ENCODE data around the gene SELENOO. TPM values are rescaled to one million over a fixed set of nuclear protein-coding genes. Genes with fewer than 3 reads are reported as not detected.
A peak's percentile ranks its signal among the peaks of the same experiment; 100 is the strongest.

SELENOO gene
- total and polyA plus RNA-seq, 2 donors from 2014 or later: 19.7 to 42.8 TPM

DNA sequence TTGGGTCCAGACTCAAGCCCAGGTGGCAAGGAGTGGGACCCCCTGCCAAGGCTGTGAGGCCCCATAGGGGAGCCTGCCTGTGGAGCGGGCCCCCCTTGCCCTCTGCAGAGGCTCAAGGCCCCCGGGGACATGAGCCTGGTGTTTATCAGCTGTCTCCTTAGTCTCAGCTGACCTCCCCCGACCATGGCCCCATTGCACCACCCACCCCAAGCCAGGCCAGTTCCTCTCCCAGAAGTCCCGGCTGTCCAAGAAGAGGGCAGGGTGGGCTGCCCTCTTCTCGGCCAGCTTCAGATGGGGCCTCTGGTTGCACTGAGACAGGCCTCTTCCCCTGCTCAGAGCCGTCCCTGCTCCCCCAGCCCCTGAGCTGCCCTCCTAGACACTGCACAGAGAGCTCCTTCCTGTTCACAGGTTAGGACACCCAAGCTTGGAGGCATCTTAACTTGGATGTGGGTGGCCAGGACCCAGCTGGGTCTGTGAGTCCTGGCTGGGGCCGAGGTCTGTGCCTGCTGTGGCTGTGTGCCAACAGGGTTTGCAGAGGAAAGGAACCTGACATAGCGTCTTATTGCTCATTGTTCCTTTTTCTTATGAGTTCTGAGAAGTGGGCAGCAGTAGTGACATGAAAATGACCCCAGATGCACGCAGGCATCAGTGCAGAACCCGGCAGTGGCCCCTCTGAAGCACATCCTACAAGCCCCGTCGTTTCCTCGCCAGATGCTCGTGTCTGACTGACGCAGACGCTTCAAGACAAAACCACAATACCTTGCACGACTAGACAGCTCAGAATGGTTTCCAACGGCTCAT is 9.7 kb upstream of the SELENOO start:
- peak overlapping the region in 1 of 3 donors; percentile 58 for H3K9ac ChIP-seq (ENCODE audit: low read length in 3 of 3)

DNA sequence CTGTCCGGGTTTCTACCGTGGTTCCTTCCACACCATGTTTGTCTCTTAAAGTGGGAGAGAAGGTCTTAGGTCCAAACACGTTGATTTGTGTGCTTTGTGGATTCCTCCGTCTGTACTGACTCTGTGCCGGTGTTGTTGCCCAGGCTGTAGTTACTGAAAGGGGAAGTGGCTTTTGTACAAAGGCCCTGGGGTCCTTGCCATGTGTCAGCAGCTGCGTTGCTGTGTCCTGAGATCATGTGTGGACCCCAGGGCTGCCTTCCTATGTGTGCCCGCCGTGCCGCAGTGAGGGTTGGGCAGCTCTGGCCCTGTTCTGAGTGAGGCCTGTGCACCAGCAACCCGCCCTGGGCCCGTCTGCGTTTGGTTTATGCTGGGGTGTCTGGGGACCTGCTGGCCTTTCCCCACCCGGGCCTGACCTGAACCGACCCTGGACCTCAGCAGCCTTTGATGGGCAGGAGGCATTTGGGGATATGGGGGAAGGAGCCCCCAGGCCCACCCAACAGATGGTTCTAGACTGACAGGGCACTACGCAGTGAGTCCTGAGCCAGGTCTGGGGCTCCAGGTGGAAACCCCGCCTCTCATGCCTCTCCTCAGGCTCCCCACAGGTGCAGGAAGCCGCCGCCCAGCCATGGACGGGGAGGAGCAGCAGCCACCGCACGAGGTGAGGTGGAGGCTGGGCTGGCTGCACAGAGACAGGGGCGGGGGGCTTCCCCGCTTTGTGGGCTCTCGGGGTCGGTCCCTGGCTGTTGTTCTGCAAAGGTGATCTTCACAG is 8.2 kb upstream of the SELENOO start:
- H3K27ac ChIP-seq (ENCODE audit: low read depth in 2 of 2, low read length in 2 of 2): no peak overlapping the region
- H3K27me3 ChIP-seq (ENCODE audit: control insufficient read depth, insufficient read depth, low read length): no peaks in the 10 kb centered on the region
- H3K9me3 ChIP-seq (ENCODE audit: control insufficient read depth in 2 of 3, insufficient read depth in 1 of 3, low read length in 3 of 3): no peaks in the 10 kb centered on the region
- no peak overlapping the region for H3K4me3 ChIP-seq (ENCODE audit: low read length in 3 of 3)
- DNase-seq (peak in 2 of 5 donors; percentile 43 to 77), FAIRE-seq (no peak)
- peaks cover 0 to 3% (median 3%) of the 10 kb centered on the region in 3 donors for H3K36me3 ChIP-seq (ENCODE audit: control insufficient read depth in 2 of 3, insufficient read depth in 3 of 3, low read length in 3 of 3)
- peaks cover 0 to 18% (median 4%) of the 10 kb centered on the region in 3 donors for H3K4me1 ChIP-seq (ENCODE audit: control insufficient read depth in 2 of 3, insufficient read depth in 2 of 3, low read depth in 1 of 3, low read length in 3 of 3)
- TF ChIP-seq, protein P1, sequence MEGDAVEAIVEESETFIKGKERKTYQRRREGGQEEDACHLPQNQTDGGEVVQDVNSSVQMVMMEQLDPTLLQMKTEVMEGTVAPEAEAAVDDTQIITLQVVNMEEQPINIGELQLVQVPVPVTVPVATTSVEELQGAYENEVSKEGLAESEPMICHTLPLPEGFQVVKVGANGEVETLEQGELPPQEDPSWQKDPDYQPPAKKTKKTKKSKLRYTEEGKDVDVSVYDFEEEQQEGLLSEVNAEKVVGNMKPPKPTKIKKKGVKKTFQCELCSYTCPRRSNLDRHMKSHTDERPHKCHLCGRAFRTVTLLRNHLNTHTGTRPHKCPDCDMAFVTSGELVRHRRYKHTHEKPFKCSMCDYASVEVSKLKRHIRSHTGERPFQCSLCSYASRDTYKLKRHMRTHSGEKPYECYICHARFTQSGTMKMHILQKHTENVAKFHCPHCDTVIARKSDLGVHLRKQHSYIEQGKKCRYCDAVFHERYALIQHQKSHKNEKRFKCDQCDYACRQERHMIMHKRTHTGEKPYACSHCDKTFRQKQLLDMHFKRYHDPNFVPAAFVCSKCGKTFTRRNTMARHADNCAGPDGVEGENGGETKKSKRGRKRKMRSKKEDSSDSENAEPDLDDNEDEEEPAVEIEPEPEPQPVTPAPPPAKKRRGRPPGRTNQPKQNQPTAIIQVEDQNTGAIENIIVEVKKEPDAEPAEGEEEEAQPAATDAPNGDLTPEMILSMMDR (IDR thresholded peaks at IDR 0.05; ENCODE audit: borderline replicate concordance, extremely low read depth, insufficient read depth): no peak
- H3K9ac ChIP-seq (ENCODE audit: low read length in 3 of 3): no peak overlapping the region
- intact Hi-C loops (cut with DNase I): no loop called here

More for the DNA sequence above, 9.7 kb upstream of the SELENOO start:
- Histone ChIP-seq H3K4me1 (ENCODE audit: control insufficient read depth in 2 of 3, insufficient read depth in 2 of 3, low read depth in 1 of 3, low read length in 3 of 3) (peaks cover 0 to 25% (median 4%) of the 10 kb centered on the region in 3 donors), H3K27me3 (ENCODE audit: control insufficient read depth, insufficient read depth, low read length) (no peaks in the 10 kb centered on the region), H3K27ac (ENCODE audit: low read depth in 2 of 2, low read length in 2 of 2) (peak overlapping the region; percentile 63 to 78), H3K36me3 (ENCODE audit: control insufficient read depth in 2 of 3, insufficient read depth in 3 of 3, low read length in 3 of 3) (peaks cover 0 to 3% (median 3%) of the 10 kb centered on the region in 3 donors), H3K4me3 (ENCODE audit: low read length in 3 of 3) (peak overlapping the region in 2 of 3 donors; percentile 13 to 37), H3K9me3 (ENCODE audit: control insufficient read depth in 2 of 3, insufficient read depth in 1 of 3, low read length in 3 of 3) (no peaks in the 10 kb centered on the region)
- intact Hi-C loops (cut with DNase I): no loop called here
- DNase-seq (peak in 2 of 5 donors; percentile 82 to 87), FAIRE-seq (no peak)
- TF ChIP-seq, protein P1 (IDR thresholded peaks at IDR 0.05; ENCODE audit: borderline replicate concordance, extremely low read depth, insufficient read depth): no peak

DNA sequence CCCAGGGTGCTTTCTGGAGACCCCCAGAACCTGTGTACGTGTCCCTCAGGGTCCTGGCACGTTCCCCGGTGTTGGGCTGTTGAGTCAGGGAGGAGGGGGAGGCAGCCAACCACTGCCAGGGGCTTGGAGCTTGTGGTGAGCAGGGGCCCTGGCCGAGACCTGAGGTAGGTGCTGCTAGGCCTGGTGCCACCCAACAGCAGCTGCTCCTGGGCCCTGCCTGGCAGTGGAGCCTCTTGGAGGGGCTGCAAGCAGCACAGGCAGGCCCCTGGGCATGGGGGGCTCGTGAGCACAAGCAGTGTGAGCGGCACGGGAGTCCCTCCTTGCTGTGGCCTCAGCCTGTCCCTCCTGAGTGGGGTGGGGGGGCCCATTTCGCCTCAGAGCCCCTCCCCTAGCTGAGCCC is 7.2 kb upstream of the SELENOO start:
- intact Hi-C loops (cut with DNase I): no loop called here

More for the DNA sequence above, 7.2 kb upstream of the SELENOO start:
- TF ChIP-seq, protein P1 (IDR thresholded peaks at IDR 0.05; ENCODE audit: borderline replicate concordance, extremely low read depth, insufficient read depth): no peak
- Histone ChIP-seq H3K36me3 (ENCODE audit: control insufficient read depth in 2 of 3, insufficient read depth in 3 of 3, low read length in 3 of 3) (peaks cover 0 to 3% (median 3%) of the 10 kb centered on the region in 3 donors), H3K9ac (ENCODE audit: low read length in 3 of 3) (no peak overlapping the region), H3K4me3 (ENCODE audit: low read length in 3 of 3) (no peak overlapping the region), H3K27me3 (ENCODE audit: control insufficient read depth, insufficient read depth, low read length) (no peaks in the 10 kb centered on the region), H3K27ac (ENCODE audit: low read depth in 2 of 2, low read length in 2 of 2) (no peak overlapping the region), H3K9me3 (ENCODE audit: control insufficient read depth in 2 of 3, insufficient read depth in 1 of 3, low read length in 3 of 3) (no peaks in the 10 kb centered on the region), H3K4me1 (ENCODE audit: control insufficient read depth in 2 of 3, insufficient read depth in 2 of 3, low read depth in 1 of 3, low read length in 3 of 3) (peaks cover 0 to 18% (median 4%) of the 10 kb centered on the region in 3 donors)
- DNase-seq (peak in 1 of 5 donors; percentile 36), FAIRE-seq (no peak)
